Nephron (organoid): ENCODE results near the gene THADA.
A peak's percentile ranks its signal among the peaks of the same experiment; 100 is the strongest.

ENCODE experiments used
- H3K27ac Mint-ChIP-seq, 3 experiments: 2 replicates each; pipeline ENCODE4 v1.8.0; 2020; ENCODE audit warnings: mixed read lengths in 3 of 3, mild to moderate bottlenecking in 2 of 3, moderate library complexity in 1 of 3
- H3K27me3 Mint-ChIP-seq: 2 replicates; pipeline ENCODE4 v1.8.0; 2021; ENCODE audit warnings: low read depth, mild to moderate bottlenecking, moderate library complexity, mixed read lengths
- H3K36me3 Mint-ChIP-seq: 2 replicates; pipeline ENCODE4 v1.8.0; 2020; ENCODE audit warnings: low read depth, mixed read lengths
- H3K4me1 Mint-ChIP-seq: 2 replicates; pipeline ENCODE4 v1.8.0; 2020; ENCODE audit warnings: mixed read lengths
- H3K4me3 Mint-ChIP-seq, 3 experiments: 2 replicates each; pipeline ENCODE4 v1.8.0; 2020; ENCODE audit warnings: mild to moderate bottlenecking in 3 of 3, mixed read lengths in 3 of 3, moderate library complexity in 2 of 3
- H3K9me3 Mint-ChIP-seq: 2 replicates; pipeline ENCODE4 v1.8.0; 2020; ENCODE audit warnings: mixed read lengths
- CTCF ChIP-seq, 3 experiments: fragments of 200-600 bp; sonication (generic); IDR thresholded peaks; one replicate each; pipeline ENCODE4 v1.5.0; 2021; ENCODE audit warnings: antibody characterized with exemption in 3 of 3; ENCODE audit not compliant: unreplicated experiment in 3 of 3

The THADA gene

GRCh38 chr2:43585708-43586107 is 10.1 kb downstream of the THADA start:
- Mint-ChIP-seq H3K27me3 (no peaks in the 10 kb centered on the region), H3K4me3 (no peak overlapping the region), H3K9me3 (no peaks in the 10 kb centered on the region), H3K27ac (no peak overlapping the region), H3K36me3 (peaks cover 65% of the 10 kb centered on the region), H3K4me1 (no peaks in the 10 kb centered on the region)
- TF ChIP-seq CTCF (IDR thresholded peaks at IDR 0.05; ENCODE audit: unreplicated experiment in 3 of 3), result no peak

- no peaks in the 10 kb centered on the region for H3K9me3 Mint-ChIP-seq
- no peak overlapping the region for H3K4me3 Mint-ChIP-seq
- no peak for TF ChIP-seq CTCF (IDR thresholded peaks at IDR 0.05; ENCODE audit: unreplicated experiment in 3 of 3)
These were observed 16.4 kb downstream of the THADA start for GRCh38 chr2:43579275-43579981.

GRCh38 chr2:43576981-43577892 is 18.6 kb downstream of the THADA start:
- Mint-ChIP-seq H3K27me3 (no peaks in the 10 kb centered on the region), H3K4me1 (no peaks in the 10 kb centered on the region), H3K9me3 (no peaks in the 10 kb centered on the region), H3K27ac (peak overlapping the region in 1 of 3 experiments; percentile 11), H3K36me3 (peaks cover 38% of the 10 kb centered on the region), H3K4me3 (no peak overlapping the region)
- TF ChIP-seq CTCF (IDR thresholded peaks at IDR 0.05; ENCODE audit: unreplicated experiment in 3 of 3), result peak; percentile 75 to 81 (median 79)

More at GRCh38 chr2:43579275-43579981, 16.4 kb downstream of the THADA start:
- Mint-ChIP-seq H3K27ac (no peak overlapping the region), H3K36me3 (peaks cover 44% of the 10 kb centered on the region), H3K27me3 (no peaks in the 10 kb centered on the region), H3K4me1 (no peaks in the 10 kb centered on the region)

GRCh38 chr2:43572244-43572643 is 23.6 kb downstream of the THADA start:
- no peak overlapping the region for H3K27ac Mint-ChIP-seq
- no peaks in the 10 kb centered on the region for H3K27me3 Mint-ChIP-seq
- no peak overlapping the region for H3K4me3 Mint-ChIP-seq
- no peaks in the 10 kb centered on the region for H3K4me1 Mint-ChIP-seq
- no peak for TF ChIP-seq CTCF (IDR thresholded peaks at IDR 0.05; ENCODE audit: unreplicated experiment in 3 of 3)
- peaks cover 37% of the 10 kb centered on the region for H3K36me3 Mint-ChIP-seq
- no peaks in the 10 kb centered on the region for H3K9me3 Mint-ChIP-seq

- TF ChIP-seq CTCF (IDR thresholded peaks at IDR 0.05; ENCODE audit: unreplicated experiment in 3 of 3), result no peak
- Mint-ChIP-seq H3K4me3 (no peak overlapping the region), H3K9me3 (no peaks in the 10 kb centered on the region), H3K27ac (no peak overlapping the region), H3K4me1 (no peaks in the 10 kb centered on the region), H3K27me3 (no peaks in the 10 kb centered on the region), H3K36me3 (peaks cover 41% of the 10 kb centered on the region)
These were observed 25.9 kb downstream of the THADA start for GRCh38 chr2:43569921-43570320.
